LoVo (cell line): ENCODE measurements around the gene CLDN10.
A peak's percentile ranks its signal among the peaks of the same experiment; 100 is the strongest.

ENCODE experiments used
- DNase-seq: peaks from one replicate; pipeline ENCODE4 v3.0.0-alpha.2; 2016; ENCODE audit warnings: low spot score

The CLDN10 gene

DNA sequence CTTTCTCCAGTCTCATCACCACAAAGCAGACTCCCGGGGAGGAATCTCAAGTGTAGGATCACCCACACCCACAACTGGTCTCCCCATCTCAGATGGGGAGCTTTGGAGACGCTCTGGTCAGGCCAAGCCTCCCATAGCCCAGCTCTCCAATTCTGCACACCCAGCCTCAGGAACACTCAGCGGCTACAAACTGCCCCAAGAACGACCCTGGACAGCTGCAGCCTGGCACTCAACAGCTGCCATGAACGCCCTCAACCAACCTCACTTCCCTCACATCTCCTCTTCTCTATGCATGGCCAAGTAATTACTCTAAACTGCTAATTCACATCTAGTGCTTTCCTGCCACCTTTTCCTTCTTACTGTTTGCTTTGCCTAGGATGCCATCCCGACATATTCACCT, 49.4 kb downstream of the CLDN10 start:
- no peak for DNase-seq

DNA sequence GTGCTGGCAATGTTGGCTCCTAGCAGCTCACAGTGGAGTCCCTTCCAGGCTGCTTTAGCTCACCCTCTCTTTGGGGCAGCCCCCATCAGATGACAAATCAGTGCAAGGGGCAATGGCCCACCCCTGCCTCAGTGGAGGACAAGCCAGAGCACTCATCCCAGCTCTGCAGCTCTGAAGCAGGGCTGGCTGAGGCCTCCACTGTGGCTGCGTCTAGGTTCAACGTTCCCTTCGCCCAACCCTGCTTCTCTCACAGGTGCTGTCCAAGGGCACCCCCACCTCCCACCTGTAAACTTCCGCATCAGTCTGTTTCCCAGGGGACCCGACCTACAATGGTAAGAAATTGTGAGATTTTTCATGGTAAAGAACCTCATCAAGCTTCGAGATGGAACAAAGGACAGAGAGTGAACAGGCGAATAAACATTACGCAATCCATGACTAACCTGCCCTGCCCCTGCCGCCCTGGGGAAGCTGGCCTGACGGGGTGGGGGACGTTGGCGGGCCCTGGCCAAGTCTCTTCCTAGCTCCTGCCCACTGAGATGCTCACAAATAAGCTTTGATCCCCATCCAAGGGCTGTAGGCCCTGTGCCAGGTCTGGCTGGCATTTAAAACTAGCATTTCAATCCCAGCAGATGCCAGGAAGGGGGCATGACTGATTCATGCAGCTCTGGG, 51.5 kb downstream of the CLDN10 start:
- peak; percentile 63 for DNase-seq

DNA sequence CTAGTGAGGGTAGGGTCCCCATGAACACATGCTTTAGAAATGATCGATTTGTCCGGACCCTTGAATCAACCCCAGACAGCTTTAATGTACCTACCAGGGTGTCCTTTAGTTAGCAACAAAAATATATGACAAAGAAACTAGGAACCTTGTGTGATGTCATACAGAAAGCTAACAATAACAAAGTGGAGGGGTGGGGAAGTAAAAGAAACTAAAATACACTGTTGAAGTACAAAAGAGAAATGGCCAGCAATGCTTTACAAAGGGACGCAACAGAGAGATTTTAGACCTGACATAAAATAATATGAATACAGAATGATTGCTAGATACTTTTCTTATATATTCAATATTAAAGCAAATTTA, 52.0 kb downstream of the CLDN10 start:
- no peak for DNase-seq

DNA sequence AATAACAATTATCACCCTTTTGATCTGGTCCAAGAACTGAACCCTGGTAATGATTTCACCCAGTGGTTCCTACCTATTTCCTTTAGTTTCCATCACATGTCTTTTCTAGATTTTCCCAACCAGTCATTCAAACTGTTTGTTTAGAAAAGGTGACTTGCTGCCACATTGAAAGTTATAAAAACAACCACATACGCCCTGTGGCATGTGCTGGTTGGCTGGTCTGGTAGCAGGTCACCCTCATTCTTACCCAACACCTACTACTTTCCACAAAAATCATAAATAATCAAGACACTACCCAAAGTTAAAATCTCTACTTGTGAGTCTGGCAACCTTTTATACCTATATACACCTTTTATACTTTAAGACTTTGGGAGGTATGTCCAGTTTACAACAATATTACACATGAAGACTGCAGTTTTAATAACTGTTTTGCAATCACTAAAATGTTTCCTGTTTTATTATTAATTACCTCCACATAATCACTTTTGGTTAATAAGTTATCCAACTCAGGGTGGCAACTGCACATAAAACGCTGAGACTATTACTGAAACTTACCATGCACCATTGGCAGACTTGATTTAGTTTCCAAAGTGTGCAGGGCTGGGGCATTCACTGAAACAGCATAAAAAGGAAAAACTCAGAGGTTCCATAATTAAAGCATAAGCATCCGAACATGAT, 53.1 kb downstream of the CLDN10 start:
- DNase-seq, result no peak

DNA sequence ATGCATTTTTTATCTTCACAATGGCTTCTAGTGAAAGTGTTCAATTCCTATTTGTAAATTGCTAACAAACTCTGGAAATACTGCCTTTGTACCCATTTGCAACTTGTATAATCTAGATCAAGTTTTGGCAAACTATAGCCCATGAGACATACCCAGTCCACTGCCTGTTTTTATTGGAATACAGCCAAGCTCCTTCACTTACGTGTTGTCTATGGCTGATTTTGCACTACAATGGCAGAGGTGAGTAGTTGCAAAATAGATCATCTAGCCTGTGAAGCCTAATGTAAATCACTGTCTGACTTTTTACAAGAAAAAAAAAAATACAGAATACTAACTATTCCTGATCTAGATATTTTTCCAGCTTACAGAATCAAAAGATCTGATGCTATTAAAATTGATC, 54.8 kb downstream of the CLDN10 start:
- peak; percentile 36 for DNase-seq

DNA sequence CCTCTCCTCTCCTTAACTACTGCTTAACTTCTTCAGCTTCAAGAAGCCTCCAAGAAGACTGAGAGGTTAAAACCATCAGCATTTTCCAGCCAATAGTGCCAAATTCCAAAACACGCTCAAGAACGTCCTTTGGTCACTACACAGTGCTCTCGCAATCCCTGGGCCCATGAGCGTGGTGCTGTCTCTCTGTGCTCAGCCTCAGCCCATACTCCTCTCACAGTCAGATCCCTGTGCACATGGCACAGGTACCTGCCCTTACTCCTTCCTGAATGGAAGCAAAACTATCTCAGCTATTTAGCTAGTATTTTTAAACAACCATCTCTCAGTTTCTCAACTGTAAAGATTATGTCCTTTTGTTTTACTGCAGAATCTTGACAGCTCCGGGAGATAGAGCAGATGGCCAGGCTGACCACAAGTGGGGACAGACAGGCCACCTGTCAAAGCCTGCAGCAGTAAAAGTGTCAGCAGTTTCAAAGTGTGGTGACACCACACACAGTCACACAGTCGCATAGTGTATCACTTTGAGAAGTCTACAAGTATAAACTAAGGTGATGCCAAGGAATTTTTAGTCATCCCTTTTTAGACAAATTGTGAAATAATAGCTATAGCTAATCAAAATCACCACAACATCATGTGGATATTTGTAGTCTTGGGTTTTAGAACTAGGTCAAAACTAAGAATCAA, 56.3 kb downstream of the CLDN10 start:
- DNase-seq, result no peak

DNA sequence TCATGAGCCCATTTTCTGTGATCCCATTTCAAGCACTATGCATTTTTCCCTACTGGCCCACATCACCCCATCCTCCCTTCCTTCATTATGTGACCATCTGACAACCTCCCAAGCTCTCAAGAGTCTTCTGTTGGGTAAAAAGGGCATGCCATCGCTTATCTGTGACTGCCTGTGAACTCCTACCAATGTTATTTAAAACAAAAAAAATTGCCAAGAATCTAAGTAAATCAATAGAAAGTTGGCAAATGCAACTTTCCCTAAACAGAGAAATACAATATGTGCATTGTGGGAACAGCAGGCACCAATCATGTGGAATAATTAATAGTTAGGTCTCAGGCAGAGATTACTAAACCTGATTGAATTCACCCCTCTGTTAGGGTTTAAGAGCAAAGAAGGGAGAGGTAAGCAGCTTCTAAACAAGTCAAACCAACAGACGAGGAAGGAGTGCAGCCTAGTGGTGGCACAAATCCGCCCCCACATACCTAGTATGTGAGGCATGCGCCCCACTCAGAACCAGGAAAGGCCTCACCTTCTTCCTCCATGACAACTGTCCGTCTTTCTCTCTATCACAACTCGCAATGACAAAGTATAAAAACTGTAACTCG, 62.2 kb downstream of the CLDN10 start:
- no peak for DNase-seq

DNA sequence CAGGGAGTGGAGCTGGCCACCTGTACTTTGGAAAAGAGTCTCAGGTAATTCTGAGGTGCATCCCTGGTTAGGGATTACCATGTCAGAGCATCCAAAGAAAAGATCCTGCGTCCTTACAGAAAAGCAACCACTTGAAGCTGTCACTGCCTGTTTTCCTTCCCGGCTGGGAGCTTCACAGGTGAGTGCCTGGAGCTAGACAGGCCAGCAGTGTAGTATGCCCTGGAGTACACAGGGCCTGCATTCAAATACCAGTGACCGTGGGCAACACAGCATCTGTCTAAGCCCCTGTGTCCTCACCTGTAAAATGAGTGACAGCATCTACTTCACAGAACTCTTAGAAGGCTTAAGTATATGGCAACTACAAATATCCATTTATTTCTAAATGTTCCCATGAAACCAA, 63.0 kb downstream of the CLDN10 start:
- DNase-seq, result no peak

DNA sequence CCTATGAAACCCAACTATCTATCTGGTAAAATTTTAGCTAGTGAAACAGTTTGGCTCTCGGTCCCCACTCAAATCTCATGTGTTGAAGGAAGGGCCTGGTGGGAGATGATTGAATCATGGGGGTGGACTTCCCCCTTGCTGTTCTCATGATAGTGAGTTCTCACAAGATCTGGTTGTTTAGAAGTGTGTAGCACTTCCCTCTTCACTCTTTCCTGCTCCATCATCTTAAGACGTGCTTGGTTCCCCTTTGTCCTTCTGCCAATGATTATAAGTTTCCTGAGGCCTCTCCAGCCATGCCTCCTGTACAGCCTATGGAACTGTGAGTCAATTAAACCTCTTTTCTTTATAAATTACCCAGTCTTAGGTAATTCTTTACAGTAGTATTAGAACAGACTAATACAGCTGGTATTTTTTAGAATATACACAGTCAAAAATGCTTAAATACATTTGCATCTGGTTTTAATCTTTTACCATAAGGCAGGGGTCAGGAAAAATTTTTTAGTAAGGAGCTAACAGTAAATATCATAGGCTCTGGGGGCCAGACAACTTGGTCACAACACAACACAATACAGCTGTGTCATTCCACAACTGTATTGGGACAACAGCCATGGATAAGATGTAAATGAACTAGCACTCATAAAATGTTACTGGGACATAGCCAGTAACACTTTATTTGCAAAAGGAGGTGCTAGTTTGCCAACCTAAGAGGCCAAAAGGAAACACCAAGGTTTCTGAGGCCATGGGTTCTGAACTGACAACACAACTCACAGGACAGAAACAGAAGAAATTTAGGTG, 67.7 kb downstream of the CLDN10 start:
- DNase-seq, result no peak

DNA sequence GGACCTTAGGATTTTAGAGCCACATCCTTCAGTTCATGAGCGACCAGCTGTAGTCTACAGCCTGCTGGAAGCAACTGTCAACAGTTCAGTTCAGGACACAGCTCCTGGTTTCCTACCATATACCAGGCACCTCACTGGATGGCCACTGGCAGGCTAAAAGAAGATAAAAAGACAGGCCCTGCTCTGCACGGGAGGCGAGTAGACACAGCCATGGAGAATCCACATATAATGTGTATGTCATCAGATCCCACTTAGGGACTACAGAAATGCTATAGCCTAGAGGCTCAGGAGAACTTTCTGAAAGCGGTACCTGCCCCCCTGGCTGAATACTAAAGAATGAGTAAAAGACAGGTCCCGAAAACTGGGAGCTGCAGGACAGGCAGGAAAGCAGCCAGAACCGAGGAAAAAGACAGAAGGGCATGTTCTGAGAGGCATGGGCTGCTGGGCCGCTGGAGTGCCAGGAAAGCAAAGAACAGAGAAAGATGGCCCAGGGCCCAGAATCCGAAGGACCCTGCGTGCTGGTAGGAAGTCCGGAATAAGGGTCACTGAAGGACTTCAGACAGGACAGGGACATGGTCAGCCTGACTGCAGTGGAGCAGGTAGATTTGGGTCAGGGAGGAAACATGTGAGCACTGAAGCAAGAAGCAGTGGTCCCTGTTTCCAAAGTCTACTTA, 68.4 kb downstream of the CLDN10 start:
- no peak for DNase-seq

DNA sequence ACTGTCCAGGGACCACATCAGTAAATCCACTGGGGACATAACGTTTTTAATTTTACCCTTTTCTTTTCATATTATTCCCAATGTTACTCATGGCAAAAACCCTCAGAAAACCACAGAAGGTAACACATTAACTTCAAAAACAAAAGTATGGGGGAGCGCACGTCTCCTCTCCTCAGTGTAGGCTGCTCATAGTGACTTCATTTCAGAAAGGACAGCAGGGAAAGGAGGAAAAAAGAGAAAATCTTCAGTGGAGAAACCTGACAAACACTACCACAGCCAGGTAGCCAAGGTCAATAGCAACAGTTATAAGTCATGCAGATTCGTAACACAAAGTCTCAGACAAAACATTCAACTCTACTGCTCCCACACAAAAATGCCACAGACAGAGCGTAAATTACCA, 70.6 kb downstream of the CLDN10 start:
- DNase-seq, result no peak

DNA sequence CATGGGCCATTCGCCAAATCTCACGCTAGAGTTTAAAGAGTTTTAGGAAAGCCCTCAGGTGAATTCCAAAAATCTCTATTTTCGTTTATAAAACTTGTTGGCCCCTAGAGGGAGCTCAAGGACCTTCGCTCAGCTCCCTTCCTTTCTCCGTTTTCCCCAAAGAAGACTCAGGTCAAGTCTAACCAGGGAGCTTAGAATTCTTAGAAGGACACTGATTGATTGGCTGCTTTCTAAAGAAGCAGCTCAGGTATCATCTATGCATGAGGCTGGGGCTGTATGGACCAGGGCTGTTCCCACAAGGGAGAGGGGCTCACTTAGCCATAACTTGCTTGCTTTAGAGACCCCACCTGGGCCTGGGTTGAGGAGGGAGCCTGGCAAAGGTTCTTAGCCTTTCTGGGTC, 71.5 kb downstream of the CLDN10 start:
- peak; percentile 43 for DNase-seq

DNA sequence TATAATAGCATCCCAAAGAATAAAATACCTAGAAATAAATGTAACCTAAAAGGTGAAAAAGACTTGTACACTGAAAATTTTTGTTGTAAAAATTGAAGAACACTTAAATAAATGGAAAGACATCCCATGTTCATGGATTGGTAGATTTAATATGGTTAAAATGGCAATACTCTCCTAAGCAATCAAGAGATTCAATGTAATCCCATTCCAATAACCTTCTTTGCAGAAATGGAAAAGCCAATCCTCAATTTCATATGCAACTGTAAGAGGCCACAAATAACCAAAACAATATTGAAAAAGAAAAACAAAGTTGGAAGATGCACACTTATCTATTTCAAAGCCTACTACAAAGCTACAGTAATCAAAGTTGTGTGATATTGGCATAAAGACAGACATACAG, 74.2 kb downstream of the CLDN10 start:
- DNase-seq, result no peak

DNA sequence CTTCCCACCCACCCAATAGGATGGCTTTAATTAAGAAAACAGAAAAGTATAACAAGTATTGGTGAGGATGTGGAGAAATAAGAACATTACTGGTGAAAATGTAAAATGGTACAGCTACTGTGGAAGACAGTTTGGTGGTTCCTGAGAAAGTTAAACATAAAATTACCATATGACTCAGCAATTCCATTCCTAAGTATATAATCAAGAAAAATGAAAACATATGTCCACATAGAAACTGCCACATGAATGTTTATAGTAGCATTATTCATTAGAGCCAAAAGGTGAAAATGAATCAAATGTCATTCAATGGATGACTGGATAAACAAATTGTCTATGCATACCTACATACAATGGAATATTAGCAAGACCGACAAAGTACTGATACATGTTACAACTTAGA, 75.1 kb downstream of the CLDN10 start:
- no peak for DNase-seq

DNA sequence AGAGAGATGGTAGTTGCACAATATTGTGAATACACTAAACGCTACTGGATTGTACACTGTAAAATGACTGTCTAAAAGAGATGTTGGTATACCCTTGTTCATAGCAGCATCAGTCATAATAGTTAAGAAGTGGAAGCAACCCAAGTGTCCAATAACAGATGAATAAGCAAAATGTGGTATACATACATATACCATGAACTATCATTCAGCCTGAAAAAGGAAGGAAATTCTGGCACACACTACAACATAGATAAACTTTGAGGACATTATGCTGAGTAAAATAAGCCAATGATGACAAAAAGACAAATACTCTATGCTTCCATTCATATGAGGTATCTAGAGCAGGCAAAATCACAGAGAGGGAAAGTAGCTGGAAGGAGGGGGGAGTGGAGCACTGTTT, 76.0 kb downstream of the CLDN10 start:
- no peak for DNase-seq

DNA sequence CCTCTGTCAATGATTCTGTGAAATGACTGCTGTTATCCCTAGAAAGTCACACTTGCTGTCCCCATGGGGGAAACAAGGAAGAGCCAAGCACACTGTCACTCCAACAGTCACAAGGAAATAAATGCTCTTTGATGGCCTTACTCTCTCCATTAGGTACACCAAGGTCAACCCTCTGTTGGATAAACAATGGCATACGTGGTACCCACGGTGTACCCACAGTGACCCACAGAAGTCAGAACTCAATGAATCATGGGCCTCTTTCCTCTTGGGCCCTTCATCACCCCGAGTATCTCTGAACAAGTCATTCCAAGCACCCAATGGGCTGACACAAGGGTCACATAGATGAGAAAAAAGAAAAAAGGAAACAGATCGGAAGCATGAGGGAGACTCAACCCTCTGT, 76.6 kb downstream of the CLDN10 start:
- no peak for DNase-seq
